ENCODE measurements around the gene METTL25B. TPM values are rescaled to one million over a fixed set of nuclear protein-coding genes. Genes with fewer than 3 reads are reported as not detected.

Gene METTL25B
- total and polyA plus RNA-seq, 2 donors (not counting 3 experiments of a cell fraction or from before 2014, with no cell fraction given) = 12.8 to 15.0 TPM

GRCh38 chr1:156743367-156744302 is 15.4 kb downstream of the METTL25B start:
- ChIA-PET CTCF (no interaction called here), POLR2A (no interaction called here)
- Histone ChIP-seq H2AFZ (ENCODE audit: low read depth, low read length) (no peak overlapping the region), H3K4me3 (replicated peaks in 1 of 3; ENCODE audit: insufficient read depth in 1 of 3, low read depth in 1 of 3, low read length in 3 of 3) (no peak overlapping the region), H3K27me3 (ENCODE audit: control insufficient read depth in 2 of 2, insufficient read depth in 2 of 2, low read length in 2 of 2) (no peaks in the 10 kb centered on the region), H3K36me3 (ENCODE audit: control insufficient read depth in 2 of 2, extremely low read depth in 1 of 2, insufficient read depth in 2 of 2, low read length in 2 of 2) (peaks cover 11 to 14% of the 10 kb centered on the region in 2 experiments), H3K9ac (replicated peaks; ENCODE audit: extremely low read depth, insufficient read depth, low read length) (no peak overlapping the region), H3K4me1 (ENCODE audit: control insufficient read depth, extremely low read depth, insufficient read depth, low read length) (peaks cover 37% of the 10 kb centered on the region), H3K9me1 (replicated peaks; ENCODE audit: control insufficient read depth, extremely low read depth, insufficient read depth, low read length) (no peaks in the 10 kb centered on the region), H3K4me2 (ENCODE audit: insufficient read depth, low read length) (no peak overlapping the region), H3K79me2 (ENCODE audit: control insufficient read depth, insufficient read depth, low read length) (peaks cover 54% of the 10 kb centered on the region), H4K20me1 (replicated peaks; ENCODE audit: control insufficient read depth, extremely low read depth, insufficient read depth, low read length) (no peaks in the 10 kb centered on the region), H3K9me3 (replicated peaks; ENCODE audit: control insufficient read depth, insufficient read depth, low read length) (no peaks in the 10 kb centered on the region), H3K27ac (ENCODE audit: insufficient read depth, low read depth, low read length) (no peak overlapping the region)
- FAIRE-seq (no peak), DNase-seq (ENCODE audit: low read depth, low spot score) (no peak)
- dilution Hi-C loops (cut with MboI; ENCODE audit: extremely low pct_ligation_motif_present, low sequenced_read_pairs) = no loop called here
- TF ChIP-seq EZH2 (IDR thresholded peaks at IDR 0.05; ENCODE audit: borderline replicate concordance, low read depth, low read length, severe bottlenecking) (no peak), JUN (IDR thresholded peaks at IDR 0.05; ENCODE audit: borderline replicate concordance, insufficient read depth, insufficient read length, low read depth) (no peak), CTCF (IDR thresholded peaks at IDR 0.05; ENCODE audit: extremely low read depth in 1 of 2, insufficient read depth in 1 of 2, low read depth in 1 of 2, low read length in 2 of 2) (no peak), MAX (IDR thresholded peaks at IDR 0.05; ENCODE audit: insufficient read depth, insufficient read length) (no peak), MYC (IDR thresholded peaks at IDR 0.05; ENCODE audit: low read depth, low read length) (no peak), POLR2A (IDR thresholded peaks at IDR 0.05; ENCODE audit: low read depth, low read length) (no peak), FOS (IDR thresholded peaks at IDR 0.05; ENCODE audit: borderline replicate concordance, insufficient read depth, low read length) (no peak), GATA2 (IDR thresholded peaks at IDR 0.05; ENCODE audit: insufficient read depth, insufficient read length, low read depth, low read length) (no peak), POLR2AphosphoS5 (IDR thresholded peaks at IDR 0.05; ENCODE audit: insufficient read depth, low read depth, low read length) (no peak)
- BruUV-seq (replicated peaks) = no TSS peak
- intact Hi-C loops (cut with micrococcal nuclease) = loop anchor here (5.0 kb wide), 1 partner anchor 149 kb away; the partner anchor contains the start of gene PEAR1

Measured in endothelial cell of umbilical vein (primary cell).